ENCODE data around the gene ADD1. TPM values are rescaled to one million over a fixed set of nuclear protein-coding genes. Genes with fewer than 3 reads are reported as not detected.
A peak's percentile ranks its signal among the peaks of the same experiment; 100 is the strongest.

The ADD1 gene
- total and polyA plus RNA-seq, 2 of the 13 experiments (the other 11 are each of a cell fraction or from before 2014, with no cell fraction given): 73.9 to 122 TPM

- Histone ChIP-seq H3K9me3 (ENCODE audit: low read length) (no peaks in the 10 kb centered on the region), H4K20me1 (ENCODE audit: insufficient read depth, low read length) (peaks cover 53% of the 10 kb centered on the region), H3K27ac (ENCODE audit: extremely low read length, insufficient read depth, low read length) (peak overlapping the region; percentile 67), H3K4me3 (replicated peaks in 1 of 3; ENCODE audit: insufficient read depth in 1 of 3, low read depth in 2 of 3, low read length in 3 of 3) (no peak overlapping the region; a peak in 1 of 6 replicates), H3K27me3 (ENCODE audit: control insufficient read depth in 1 of 2, insufficient read depth in 2 of 2, low read length in 2 of 2) (no peaks in the 10 kb centered on the region), H3K4me2 (ENCODE audit: low read depth, low read length) (no peak overlapping the region), H3K36me3 (replicated peaks in 1 of 2; ENCODE audit: control insufficient read depth in 1 of 2, insufficient read depth in 2 of 2, low read length in 2 of 2) (no peaks in the 10 kb centered on the region), H3K79me2 (ENCODE audit: insufficient read depth, low read length) (peaks cover 95% of the 10 kb centered on the region), H2AFZ (ENCODE audit: low read length) (no peak overlapping the region), H3K4me1 (ENCODE audit: insufficient read depth, low read length) (peaks cover 98% of the 10 kb centered on the region), H3K9ac (ENCODE audit: insufficient read depth, low read depth, low read length) (no peak overlapping the region)
- ChIA-PET CTCF (ENCODE audit: low intra/inter-chr PET ratio, low total read pairs) (no interaction called here), POLR2A (no interaction called here)
- BruUV-seq (replicated peaks): no TSS peak
- FAIRE-seq (no peak), ATAC-seq (no peak), DNase-seq (ENCODE audit: low spot score) (no peak)
- no peak for TF ChIP-seq NCOA2 (CRISPR knock-in tag; IDR thresholded peaks at IDR 0.05)
- no peak for TF ChIP-seq PTBP1 (IDR thresholded peaks at IDR 0.05; ENCODE audit: low read depth, low read length, poor library complexity, severe bottlenecking)
- no peak for TF ChIP-seq KAT7 (CRISPR knock-in tag; IDR thresholded peaks at IDR 0.05; ENCODE audit: borderline replicate concordance)
- no peak for TF ChIP-seq WIZ (CRISPR knock-in tag; IDR thresholded peaks at IDR 0.05)
- TF ChIP-seq HBP1 (CRISPR knock-in tag; IDR thresholded peaks at IDR 0.05; ENCODE audit: low read depth): no peak
- TF ChIP-seq ZSCAN25 (CRISPR knock-in tag; IDR thresholded peaks at IDR 0.05): no peak
- TF ChIP-seq ZNF124 (CRISPR knock-in tag; IDR thresholded peaks at IDR 0.05): no peak
- no peak for TF ChIP-seq AHR (CRISPR knock-in tag; IDR thresholded peaks at IDR 0.05)
- no peak for TF ChIP-seq DNMT3B (CRISPR knock-in tag; conservative IDR thresholded peaks at IDR 0.05)
- TF ChIP-seq REL (CRISPR knock-in tag; conservative IDR thresholded peaks at IDR 0.05): no peak
- intact Hi-C loops (cut with micrococcal nuclease; ENCODE audit: unreplicated experiment): loop anchor here (10.0 kb wide), 2 partner anchors 70 to 110 kb away; partner anchors contain the start of gene TNIP2
- WGBS (ENCODE audit: low lambda C conversion rate): 53% methylated on average over 2 of the region's 2 CpGs
- in situ Hi-C loops (cut with HindIII; ENCODE audit: extremely low pct_ligation_motif_present, low pct_unique_long_range_greater_than_20kb): no loop called here
Observed at GRCh38 chr4:2865196-2865780, 21.6 kb downstream of the ADD1 start.
